Activated CD4-positive, alpha-beta T cell treated with anti-CD3 and anti-CD28 coated beads, Interleukin-2, amount 50 U/mL, for 24 hours (primary cell): ENCODE data around the gene CLSTN2.

Experiments
- DNase-seq, 2 donors: peaks; one replicate each; pipeline ENCODE4 v3.0.0-alpha.2; 2020; ENCODE audit warnings: low read depth in 1 of 2, low spot score in 1 of 2

CLSTN2 gene

GRCh38 chr3:140576449-140576848 lies 641.5 kb downstream of the CLSTN2 start:
- DNase-seq, result no peak

- no peak for DNase-seq
These were observed 642.9 kb downstream of the CLSTN2 start for GRCh38 chr3:140577911-140578310.

GRCh38 chr3:140579260-140579659 lies 644.3 kb downstream of the CLSTN2 start:
- no peak for DNase-seq

GRCh38 chr3:140580746-140581145 lies 645.8 kb downstream of the CLSTN2 start:
- DNase-seq, result no peak

GRCh38 chr3:140584549-140584948 lies 649.6 kb downstream of the CLSTN2 start:
- no peak for DNase-seq

GRCh38 chr3:140585828-140586227 lies 650.8 kb downstream of the CLSTN2 start:
- no peak for DNase-seq

GRCh38 chr3:140586311-140586710 lies 651.3 kb downstream of the CLSTN2 start:
- no peak for DNase-seq

GRCh38 chr3:140588558-140588957 lies 653.6 kb downstream of the CLSTN2 start:
- DNase-seq, result no peak

- DNase-seq, result no peak
These were observed 658.8 kb downstream of the CLSTN2 start for GRCh38 chr3:140593766-140594165.

GRCh38 chr3:140595295-140595694 lies 660.3 kb downstream of the CLSTN2 start:
- no peak for DNase-seq

GRCh38 chr3:140597364-140597763 lies 662.4 kb downstream of the CLSTN2 start:
- no peak for DNase-seq

GRCh38 chr3:140597792-140598191 lies 662.8 kb downstream of the CLSTN2 start:
- DNase-seq, result no peak

GRCh38 chr3:140599009-140599408 lies 664.0 kb downstream of the CLSTN2 start:
- DNase-seq, result no peak

- DNase-seq, result no peak
These were observed 664.5 kb downstream of the CLSTN2 start for GRCh38 chr3:140599496-140599895.

GRCh38 chr3:140601881-140602280 lies 666.9 kb downstream of the CLSTN2 start:
- no peak for DNase-seq

- DNase-seq, result no peak
These were observed 667.8 kb downstream of the CLSTN2 start for GRCh38 chr3:140602781-140603180.

- no peak for DNase-seq
These were observed 668.8 kb downstream of the CLSTN2 start for GRCh38 chr3:140603766-140604165.

- DNase-seq, result no peak
These were observed 675.6 kb downstream of the CLSTN2 start for GRCh38 chr3:140610544-140610943.

GRCh38 chr3:140614001-140614400 lies 679.0 kb downstream of the CLSTN2 start:
- no peak for DNase-seq

- DNase-seq, result no peak
These were observed 682.1 kb downstream of the CLSTN2 start for GRCh38 chr3:140617135-140617534.

GRCh38 chr3:140626856-140627255 lies 691.9 kb downstream of the CLSTN2 start:
- DNase-seq, result no peak
